MCF 10A (cell line): ENCODE data around the gene NOTCH2. TPM values are rescaled to one million over a fixed set of nuclear protein-coding genes. Genes with fewer than 3 reads are reported as not detected.
"Not testable (repeated sequence)": the region's sequence is repeated elsewhere in the genome, so short reads cannot be mapped to it uniquely, and the experiment has no call there.

Experiments used
- BruUV-seq: library from RNA; stranded (reverse); fragments of 400-500 nt; replicated peaks from 2 replicates; lab custom pipeline; 2021; lab: Mats Ljungman, UMichigan
- CTCF ChIA-PET: fragments of 300-600 bp; sonication (Branson Sonifier 250); formaldehyde crosslinking; extraction: SDS; loops from one replicate; lab custom pipeline; 2021; ENCODE audit warnings: antibody characterized with exemption, inconsistent platforms; lab: Yijun Ruan, JAX
- POLR2A ChIA-PET: fragments of 300-600, 350-650 bp; sonication (Branson Sonifier 250); formaldehyde crosslinking; extraction: SDS; loops from one replicate; lab custom pipeline; 2020; ENCODE audit warnings: antibody characterized with exemption, inconsistent platforms; lab: Yijun Ruan, JAX
- DNase-seq: peaks from one replicate; pipeline ENCODE4 v3.0.0-alpha.2; 2018; ENCODE audit not compliant: unreplicated experiment
- H3K27ac Mint-ChIP-seq: one replicate; pipeline ENCODE4 v1.8.0; 2022; ENCODE audit warnings: mild to moderate bottlenecking, low read depth, mixed read lengths; ENCODE audit not compliant: unreplicated experiment
- H3K27me3 Mint-ChIP-seq: one replicate; pipeline ENCODE4 v1.8.0; 2022; ENCODE audit warnings: mixed read lengths; ENCODE audit not compliant: insufficient read depth, unreplicated experiment
- H3K36me3 Mint-ChIP-seq: one replicate; pipeline ENCODE4 v1.8.0; 2022; ENCODE audit warnings: mild to moderate bottlenecking, moderate library complexity, mixed read lengths; ENCODE audit not compliant: insufficient read depth, unreplicated experiment
- H3K4me1 Mint-ChIP-seq: one replicate; pipeline ENCODE4 v1.8.0; 2022; ENCODE audit warnings: mixed read lengths; ENCODE audit not compliant: insufficient read depth, unreplicated experiment
- H3K4me3 Mint-ChIP-seq: one replicate; pipeline ENCODE4 v1.8.0; 2022; ENCODE audit warnings: mild to moderate bottlenecking, moderate library complexity, mixed read lengths; ENCODE audit not compliant: unreplicated experiment
- H3K9me3 Mint-ChIP-seq: one replicate; pipeline ENCODE4 v1.8.0; 2022; ENCODE audit warnings: mixed read lengths; ENCODE audit not compliant: unreplicated experiment
- intact Hi-C: fragments of 100-400 bp; cut with micrococcal nuclease; formaldehyde crosslinking; loops from 2 replicates; pipeline ENCODE4 v1.14.1; 2022
- total RNA-seq: library from RNA; stranded (reverse); gene quantifications from 2 replicates; pipeline ENCODE4 v1.2.3, GENCODE V29; 2022

The NOTCH2 gene
- total RNA-seq, 1 experiment from 2014 or later = 128 TPM

- DNase-seq, H3K9me3 Mint-ChIP-seq, POLR2A ChIA-PET, H3K4me1 Mint-ChIP-seq, H3K27me3 Mint-ChIP-seq, H3K4me3 Mint-ChIP-seq, BruUV-seq, H3K27ac Mint-ChIP-seq, intact Hi-C loops, H3K36me3 Mint-ChIP-seq, CTCF ChIA-PET: not testable (repeated sequence)
Observed at GRCh38 chr1:120014978-120015377, 54.5 kb downstream of the NOTCH2 start.

GRCh38 chr1:120008320-120008719, 61.1 kb downstream of the NOTCH2 start:
- intact Hi-C loops, H3K4me1 Mint-ChIP-seq, H3K36me3 Mint-ChIP-seq, H3K27me3 Mint-ChIP-seq, H3K9me3 Mint-ChIP-seq, CTCF ChIA-PET, H3K27ac Mint-ChIP-seq, DNase-seq, POLR2A ChIA-PET, BruUV-seq, H3K4me3 Mint-ChIP-seq: not testable (repeated sequence)

GRCh38 chr1:120007850-120008249, 61.6 kb downstream of the NOTCH2 start:
- intact Hi-C loops, BruUV-seq: not testable (repeated sequence)

GRCh38 chr1:120001035-120001434, 68.4 kb downstream of the NOTCH2 start:
- BruUV-seq, H3K9me3 Mint-ChIP-seq, DNase-seq, H3K4me3 Mint-ChIP-seq, H3K4me1 Mint-ChIP-seq, CTCF ChIA-PET, H3K27me3 Mint-ChIP-seq, H3K27ac Mint-ChIP-seq, intact Hi-C loops, POLR2A ChIA-PET: not testable (repeated sequence)
- H3K36me3 Mint-ChIP-seq = peaks cover 13% of the 10 kb centered on the region

More at GRCh38 chr1:120007850-120008249, 61.6 kb downstream of the NOTCH2 start:
- H3K4me1 Mint-ChIP-seq, DNase-seq, H3K36me3 Mint-ChIP-seq, H3K27ac Mint-ChIP-seq, H3K9me3 Mint-ChIP-seq, CTCF ChIA-PET, H3K27me3 Mint-ChIP-seq, H3K4me3 Mint-ChIP-seq, POLR2A ChIA-PET: not testable (repeated sequence)

- BruUV-seq, H3K27me3 Mint-ChIP-seq, H3K4me1 Mint-ChIP-seq, H3K27ac Mint-ChIP-seq, intact Hi-C loops, H3K9me3 Mint-ChIP-seq, DNase-seq, CTCF ChIA-PET, POLR2A ChIA-PET, H3K4me3 Mint-ChIP-seq: not testable (repeated sequence)
- H3K36me3 Mint-ChIP-seq = peaks cover 13% of the 10 kb centered on the region
Observed at GRCh38 chr1:119996731-119997312, 72.6 kb downstream of the NOTCH2 start.

- intact Hi-C loops, CTCF ChIA-PET, H3K27ac Mint-ChIP-seq, H3K4me1 Mint-ChIP-seq, H3K9me3 Mint-ChIP-seq, H3K27me3 Mint-ChIP-seq, POLR2A ChIA-PET, H3K4me3 Mint-ChIP-seq, DNase-seq, BruUV-seq: not testable (repeated sequence)
- peaks cover 13% of the 10 kb centered on the region for H3K36me3 Mint-ChIP-seq
Observed at GRCh38 chr1:119995975-119996374, 73.5 kb downstream of the NOTCH2 start.
